ENCODE results near the gene MINDY4. TPM values are rescaled to one million over a fixed set of nuclear protein-coding genes. Genes with fewer than 3 reads are reported as not detected.

MINDY4 gene
- total RNA-seq, 1 experiment from 2014 or later = 2.1 TPM

- H3K27me3 Mint-ChIP-seq (ENCODE audit: insufficient read depth, unreplicated experiment) = no peaks in the 10 kb centered on the region
- H3K36me3 Mint-ChIP-seq (ENCODE audit: insufficient read depth, unreplicated experiment) = no peaks in the 10 kb centered on the region
- Histone ChIP-seq H3K9me3 (no peaks in the 10 kb centered on the region), H3K27me3 (replicated peaks; ENCODE audit: control insufficient read depth, insufficient read depth, low read length) (no peaks in the 10 kb centered on the region), H3K4me1 (peaks cover 17% of the 10 kb centered on the region), H3K36me3 (ENCODE audit: control insufficient read depth, insufficient read depth, low read length) (no peaks in the 10 kb centered on the region), H3K4me3 (ENCODE audit: low read depth, low read length) (no peak overlapping the region)
- H3K27ac Mint-ChIP-seq (ENCODE audit: unreplicated experiment) = no peak overlapping the region
- TF ChIP-seq CTCF (IDR thresholded peaks at IDR 0.05; ENCODE audit: insufficient read depth in 1 of 2, low read depth in 1 of 2, low read length in 1 of 2, severe bottlenecking in 1 of 2, unreplicated experiment in 1 of 2) = no peak
- no TSS peak for BruUV-seq (replicated peaks)
- no peak overlapping the region for H3K4me3 Mint-ChIP-seq (ENCODE audit: unreplicated experiment)
- no peak for DNase-seq
- ChIA-PET POLR2A (no interaction called here), CTCF (no interaction called here)
- intact Hi-C loops (cut with micrococcal nuclease; ENCODE audit: unreplicated experiment) = no loop called here
- peaks cover 16% of the 10 kb centered on the region for H3K4me1 Mint-ChIP-seq (ENCODE audit: low read depth, unreplicated experiment)
- no peaks in the 10 kb centered on the region for H3K9me3 Mint-ChIP-seq (ENCODE audit: unreplicated experiment)
Measured at GRCh38 chr7:30861612-30862011, 90.4 kb downstream of the MINDY4 start.

- intact Hi-C loops (cut with micrococcal nuclease; ENCODE audit: unreplicated experiment) = no loop called here
- no peaks in the 10 kb centered on the region for H3K27me3 Mint-ChIP-seq (ENCODE audit: insufficient read depth, unreplicated experiment)
- H3K9me3 Mint-ChIP-seq (ENCODE audit: unreplicated experiment) = no peaks in the 10 kb centered on the region
- H3K4me1 Mint-ChIP-seq (ENCODE audit: low read depth, unreplicated experiment) = peaks cover 26% of the 10 kb centered on the region
- Histone ChIP-seq H3K27me3 (replicated peaks; ENCODE audit: control insufficient read depth, insufficient read depth, low read length) (no peaks in the 10 kb centered on the region), H3K4me1 (peaks cover 31% of the 10 kb centered on the region), H3K36me3 (ENCODE audit: control insufficient read depth, insufficient read depth, low read length) (no peaks in the 10 kb centered on the region), H3K9me3 (no peaks in the 10 kb centered on the region), H3K4me3 (ENCODE audit: low read depth, low read length) (no peak overlapping the region)
- no peak overlapping the region for H3K4me3 Mint-ChIP-seq (ENCODE audit: unreplicated experiment)
- TF ChIP-seq CTCF (IDR thresholded peaks at IDR 0.05; ENCODE audit: insufficient read depth in 1 of 2, low read depth in 1 of 2, low read length in 1 of 2, severe bottlenecking in 1 of 2, unreplicated experiment in 1 of 2) = no peak
- POLR2A ChIA-PET = no interaction called here
- H3K27ac Mint-ChIP-seq (ENCODE audit: unreplicated experiment) = peak overlapping the region; percentile 4
- CTCF ChIA-PET = no interaction called here
- no peaks in the 10 kb centered on the region for H3K36me3 Mint-ChIP-seq (ENCODE audit: insufficient read depth, unreplicated experiment)
- BruUV-seq (replicated peaks) = no TSS peak
- DNase-seq = no peak
Measured at GRCh38 chr7:30862995-30863705, 91.9 kb downstream of the MINDY4 start.

- intact Hi-C loops (cut with micrococcal nuclease; ENCODE audit: unreplicated experiment) = no loop called here
- Mint-ChIP-seq H3K27ac (ENCODE audit: unreplicated experiment) (no peak overlapping the region), H3K9me3 (ENCODE audit: unreplicated experiment) (no peaks in the 10 kb centered on the region), H3K4me3 (ENCODE audit: unreplicated experiment) (no peak overlapping the region), H3K27me3 (ENCODE audit: insufficient read depth, unreplicated experiment) (no peaks in the 10 kb centered on the region), H3K4me1 (ENCODE audit: low read depth, unreplicated experiment) (peaks cover 26% of the 10 kb centered on the region), H3K36me3 (ENCODE audit: insufficient read depth, unreplicated experiment) (no peaks in the 10 kb centered on the region)
- no peaks in the 10 kb centered on the region for H3K27me3 ChIP-seq (replicated peaks; ENCODE audit: control insufficient read depth, insufficient read depth, low read length)
- ChIA-PET POLR2A (no interaction called here), CTCF (no interaction called here)
- H3K36me3 ChIP-seq (ENCODE audit: control insufficient read depth, insufficient read depth, low read length) = no peaks in the 10 kb centered on the region
- peaks cover 31% of the 10 kb centered on the region for H3K4me1 ChIP-seq
- H3K4me3 ChIP-seq (ENCODE audit: low read depth, low read length) = no peak overlapping the region
- BruUV-seq (replicated peaks) = no TSS peak
- no peak for DNase-seq
- TF ChIP-seq CTCF (IDR thresholded peaks at IDR 0.05; ENCODE audit: insufficient read depth in 1 of 2, low read depth in 1 of 2, low read length in 1 of 2, severe bottlenecking in 1 of 2, unreplicated experiment in 1 of 2) = no peak
- no peaks in the 10 kb centered on the region for H3K9me3 ChIP-seq
Measured at GRCh38 chr7:30863706-30864035, 92.5 kb downstream of the MINDY4 start.
